ENCODE data around the gene TAF12. TPM values are rescaled to one million over a fixed set of nuclear protein-coding genes. Genes with fewer than 3 reads are reported as not detected.
"Not testable (repeated sequence)": the region's sequence is repeated elsewhere in the genome, so short reads cannot be mapped to it uniquely, and the experiment has no call there.

TAF12 gene
- polyA plus RNA-seq, 1 donor (not counting 4 experiments of a cell fraction or from before 2014, with no cell fraction given): 56.9 TPM

GRCh38 chr1:28595412-28596191 lies 47.3 kb downstream of the TAF12 start:
- no peaks in the 10 kb centered on the region for H3K9me3 ChIP-seq (ENCODE audit: control insufficient read depth, low read depth, low read length)
- peaks cover 4% of the 10 kb centered on the region for H3K27me3 ChIP-seq (ENCODE audit: control insufficient read depth, extremely low read depth, insufficient read depth, low read length)
- H4K20me1 ChIP-seq (ENCODE audit: control insufficient read depth, extremely low read depth, insufficient read depth, low read length): no peaks in the 10 kb centered on the region
- no peaks in the 10 kb centered on the region for H3K79me2 ChIP-seq (ENCODE audit: control insufficient read depth, insufficient read depth, low read length)
- H3K4me3 ChIP-seq (ENCODE audit: control insufficient read depth in 2 of 3, extremely low read depth in 1 of 3, insufficient read depth in 2 of 3, low read depth in 1 of 3, low read length in 3 of 3): no peak overlapping the region
- H3K36me3 ChIP-seq (ENCODE audit: control insufficient read depth in 2 of 2, extremely low read depth in 1 of 2, insufficient read depth in 2 of 2, low read length in 2 of 2): no peaks in the 10 kb centered on the region
- TF ChIP-seq, protein P1, sequence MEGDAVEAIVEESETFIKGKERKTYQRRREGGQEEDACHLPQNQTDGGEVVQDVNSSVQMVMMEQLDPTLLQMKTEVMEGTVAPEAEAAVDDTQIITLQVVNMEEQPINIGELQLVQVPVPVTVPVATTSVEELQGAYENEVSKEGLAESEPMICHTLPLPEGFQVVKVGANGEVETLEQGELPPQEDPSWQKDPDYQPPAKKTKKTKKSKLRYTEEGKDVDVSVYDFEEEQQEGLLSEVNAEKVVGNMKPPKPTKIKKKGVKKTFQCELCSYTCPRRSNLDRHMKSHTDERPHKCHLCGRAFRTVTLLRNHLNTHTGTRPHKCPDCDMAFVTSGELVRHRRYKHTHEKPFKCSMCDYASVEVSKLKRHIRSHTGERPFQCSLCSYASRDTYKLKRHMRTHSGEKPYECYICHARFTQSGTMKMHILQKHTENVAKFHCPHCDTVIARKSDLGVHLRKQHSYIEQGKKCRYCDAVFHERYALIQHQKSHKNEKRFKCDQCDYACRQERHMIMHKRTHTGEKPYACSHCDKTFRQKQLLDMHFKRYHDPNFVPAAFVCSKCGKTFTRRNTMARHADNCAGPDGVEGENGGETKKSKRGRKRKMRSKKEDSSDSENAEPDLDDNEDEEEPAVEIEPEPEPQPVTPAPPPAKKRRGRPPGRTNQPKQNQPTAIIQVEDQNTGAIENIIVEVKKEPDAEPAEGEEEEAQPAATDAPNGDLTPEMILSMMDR (optimal IDR thresholded peaks at IDR 0.05 in 1 of 3, IDR thresholded peaks at IDR 0.05 in 1 of 3, conservative IDR thresholded peaks at IDR 0.05 in 1 of 3; ENCODE audit: extremely low read depth in 1 of 3, insufficient read depth in 2 of 3, low read length in 3 of 3): no peak
- no peak for TF ChIP-seq EZH2 (IDR thresholded peaks at IDR 0.05; ENCODE audit: low read length)
- FAIRE-seq: no peak
- no peak overlapping the region for H3K4me2 ChIP-seq (ENCODE audit: control insufficient read depth, extremely low read depth, insufficient read depth, low read depth, low read length)
- H3K27ac ChIP-seq (ENCODE audit: control insufficient read depth, insufficient read depth, low read length): no peak overlapping the region
- DNase-seq (ENCODE audit: low read depth, low spot score): no peak
- no peaks in the 10 kb centered on the region for H3K9me1 ChIP-seq (ENCODE audit: control insufficient read depth, extremely low read depth, insufficient read depth, low read length)
- H2AFZ ChIP-seq (ENCODE audit: control insufficient read depth, low read length): no peak overlapping the region
- no peak overlapping the region for H3K9ac ChIP-seq (ENCODE audit: control insufficient read depth, extremely low read depth, insufficient read depth, low read length)
- H3K4me1 ChIP-seq (ENCODE audit: control insufficient read depth, extremely low read depth, insufficient read depth, low read length): peaks cover 27% of the 10 kb centered on the region
- dilution Hi-C loops (cut with MboI; ENCODE audit: extremely low pct_ligation_motif_present, low sequenced_read_pairs): no loop called here

DNA sequence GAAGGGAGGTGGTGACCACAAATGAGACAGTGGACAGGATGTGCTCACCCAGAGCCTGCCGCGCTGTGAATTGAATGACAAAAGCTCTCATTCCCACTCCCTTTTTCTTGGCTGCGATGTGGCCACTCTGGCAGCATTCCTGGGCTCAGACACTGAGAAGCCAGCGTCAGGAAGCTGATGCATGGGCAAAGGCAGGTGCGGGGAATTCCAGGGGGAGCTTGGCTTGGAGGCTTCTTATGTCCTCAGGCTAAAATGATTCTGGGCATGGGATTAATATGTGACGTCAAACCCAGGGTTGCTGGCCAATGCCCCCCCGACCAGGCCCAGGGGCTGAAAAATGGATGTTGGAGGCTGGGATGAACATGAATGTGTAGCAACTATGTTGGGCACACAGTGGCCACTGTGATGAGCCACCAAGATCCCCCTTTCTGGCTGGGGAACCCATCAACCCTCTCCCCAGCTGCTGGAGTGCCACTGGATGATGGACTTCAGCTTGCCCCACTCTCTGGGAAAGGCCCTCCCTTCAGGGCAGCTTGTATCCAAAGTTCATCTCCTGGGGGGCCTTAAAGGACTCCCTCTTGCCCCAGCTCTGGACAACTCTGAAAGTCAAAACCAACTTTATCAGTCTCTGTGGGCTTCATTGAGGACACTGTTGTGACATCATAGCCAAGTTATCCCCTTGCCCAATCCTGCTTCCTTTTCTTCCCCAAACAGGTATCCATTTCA lies 48.0 kb downstream of the TAF12 start:
- peak overlapping the region; percentile 42 for H3K27ac ChIP-seq (ENCODE audit: control insufficient read depth, insufficient read depth, low read length)
- FAIRE-seq: peak; percentile 39

GRCh38 chr1:28593988-28594356 lies 48.9 kb downstream of the TAF12 start:
- H3K9me3 ChIP-seq (ENCODE audit: control insufficient read depth, low read depth, low read length); H3K4me2 ChIP-seq (ENCODE audit: control insufficient read depth, extremely low read depth, insufficient read depth, low read depth, low read length); dilution Hi-C loops (cut with MboI; ENCODE audit: extremely low pct_ligation_motif_present, low sequenced_read_pairs); H3K36me3 ChIP-seq (ENCODE audit: control insufficient read depth in 2 of 2, extremely low read depth in 1 of 2, insufficient read depth in 2 of 2, low read length in 2 of 2); H3K9me1 ChIP-seq (ENCODE audit: control insufficient read depth, extremely low read depth, insufficient read depth, low read length); H3K27ac ChIP-seq (ENCODE audit: control insufficient read depth, insufficient read depth, low read length); H3K79me2 ChIP-seq (ENCODE audit: control insufficient read depth, insufficient read depth, low read length); H2AFZ ChIP-seq (ENCODE audit: control insufficient read depth, low read length); H3K4me3 ChIP-seq (ENCODE audit: control insufficient read depth in 2 of 3, extremely low read depth in 1 of 3, insufficient read depth in 2 of 3, low read depth in 1 of 3, low read length in 3 of 3); H3K27me3 ChIP-seq (ENCODE audit: control insufficient read depth, extremely low read depth, insufficient read depth, low read length); H4K20me1 ChIP-seq (ENCODE audit: control insufficient read depth, extremely low read depth, insufficient read depth, low read length); H3K9ac ChIP-seq (ENCODE audit: control insufficient read depth, extremely low read depth, insufficient read depth, low read length); DNase-seq (ENCODE audit: low read depth, low spot score): not testable (repeated sequence)
- peak; percentile 57 for FAIRE-seq
- H3K4me1 ChIP-seq (ENCODE audit: control insufficient read depth, extremely low read depth, insufficient read depth, low read length): peaks cover 19% of the 10 kb centered on the region

More for the DNA sequence above, 48.0 kb downstream of the TAF12 start:
- H3K9ac ChIP-seq (ENCODE audit: control insufficient read depth, extremely low read depth, insufficient read depth, low read length); H3K9me3 ChIP-seq (ENCODE audit: control insufficient read depth, low read depth, low read length); H4K20me1 ChIP-seq (ENCODE audit: control insufficient read depth, extremely low read depth, insufficient read depth, low read length); dilution Hi-C loops (cut with MboI; ENCODE audit: extremely low pct_ligation_motif_present, low sequenced_read_pairs); H3K36me3 ChIP-seq (ENCODE audit: control insufficient read depth in 2 of 2, extremely low read depth in 1 of 2, insufficient read depth in 2 of 2, low read length in 2 of 2); H2AFZ ChIP-seq (ENCODE audit: control insufficient read depth, low read length); H3K79me2 ChIP-seq (ENCODE audit: control insufficient read depth, insufficient read depth, low read length); H3K4me2 ChIP-seq (ENCODE audit: control insufficient read depth, extremely low read depth, insufficient read depth, low read depth, low read length); H3K27me3 ChIP-seq (ENCODE audit: control insufficient read depth, extremely low read depth, insufficient read depth, low read length); H3K9me1 ChIP-seq (ENCODE audit: control insufficient read depth, extremely low read depth, insufficient read depth, low read length); H3K4me3 ChIP-seq (ENCODE audit: control insufficient read depth in 2 of 3, extremely low read depth in 1 of 3, insufficient read depth in 2 of 3, low read depth in 1 of 3, low read length in 3 of 3): not testable (repeated sequence)
- H3K4me1 ChIP-seq (ENCODE audit: control insufficient read depth, extremely low read depth, insufficient read depth, low read length): peaks cover 27% of the 10 kb centered on the region
- peak; percentile 78 for DNase-seq (ENCODE audit: low read depth, low spot score)

All from keratinocyte (primary cell).